ENCODE measurements around the gene MED13L. TPM values are rescaled to one million over a fixed set of nuclear protein-coding genes. Genes with fewer than 3 reads are reported as not detected.

MED13L gene
- total RNA-seq, 1 experiment from 2014 or later = 94.1 TPM

GRCh38 chr12:115960868-115961802, 316.4 kb downstream of the MED13L start:
- Histone ChIP-seq H3K4me1 (ENCODE audit: insufficient read depth, low read length, poor library complexity, severe bottlenecking) (no peaks in the 10 kb centered on the region), H3K9me3 (ENCODE audit: low read depth, low read length, poor library complexity, severe bottlenecking) (no peaks in the 10 kb centered on the region), H3K27me3 (replicated peaks; ENCODE audit: insufficient read depth, low read depth, low read length, poor library complexity) (no peaks in the 10 kb centered on the region), H3K4me3 (ENCODE audit: low read depth, low read length, poor library complexity, severe bottlenecking) (no peak overlapping the region), H3K36me3 (ENCODE audit: insufficient read depth, low read length, poor library complexity, severe bottlenecking) (peaks cover 57% of the 10 kb centered on the region), H3K27ac (ENCODE audit: low read depth, low read length, poor library complexity, severe bottlenecking) (no peak overlapping the region)
- no peak for TF ChIP-seq EZH2 (IDR thresholded peaks at IDR 0.05; ENCODE audit: borderline replicate concordance, low read depth, low read length, poor library complexity, severe bottlenecking)
- ChIA-PET POLR2A (ENCODE audit: low non-redundant PET) (no interaction called here), CTCF (no interaction called here)
- no TSS peak for BruUV-seq (replicated peaks)
- intact Hi-C loops (cut with micrococcal nuclease; ENCODE audit: unreplicated experiment) = no loop called here
- DNase-seq (ENCODE audit: low spot score) = no peak

- intact Hi-C loops (cut with micrococcal nuclease; ENCODE audit: unreplicated experiment) = no loop called here
- Histone ChIP-seq H3K4me3 (ENCODE audit: low read depth, low read length, poor library complexity, severe bottlenecking) (no peak overlapping the region), H3K9me3 (ENCODE audit: low read depth, low read length, poor library complexity, severe bottlenecking) (no peaks in the 10 kb centered on the region), H3K27ac (ENCODE audit: low read depth, low read length, poor library complexity, severe bottlenecking) (no peak overlapping the region), H3K36me3 (ENCODE audit: insufficient read depth, low read length, poor library complexity, severe bottlenecking) (peaks cover 35% of the 10 kb centered on the region), H3K27me3 (replicated peaks; ENCODE audit: insufficient read depth, low read depth, low read length, poor library complexity) (no peaks in the 10 kb centered on the region), H3K4me1 (ENCODE audit: insufficient read depth, low read length, poor library complexity, severe bottlenecking) (peaks cover 4% of the 10 kb centered on the region)
- ChIA-PET POLR2A (ENCODE audit: low non-redundant PET) (no interaction called here), CTCF (no interaction called here)
- BruUV-seq (replicated peaks) = no TSS peak
- no peak for TF ChIP-seq CTCF (conservative IDR thresholded peaks at IDR 0.05; ENCODE audit: low read depth, low read length)
- no peak for TF ChIP-seq EZH2 (IDR thresholded peaks at IDR 0.05; ENCODE audit: borderline replicate concordance, low read depth, low read length, poor library complexity, severe bottlenecking)
- DNase-seq (ENCODE audit: low spot score) = no peak
These were observed 319.7 kb downstream of the MED13L start for GRCh38 chr12:115957686-115958290.

GRCh38 chr12:115956659-115957058, 320.8 kb downstream of the MED13L start:
- Histone ChIP-seq H3K27me3 (replicated peaks; ENCODE audit: insufficient read depth, low read depth, low read length, poor library complexity) (no peaks in the 10 kb centered on the region), H3K27ac (ENCODE audit: low read depth, low read length, poor library complexity, severe bottlenecking) (no peak overlapping the region), H3K4me3 (ENCODE audit: low read depth, low read length, poor library complexity, severe bottlenecking) (no peak overlapping the region), H3K36me3 (ENCODE audit: insufficient read depth, low read length, poor library complexity, severe bottlenecking) (peaks cover 31% of the 10 kb centered on the region), H3K4me1 (ENCODE audit: insufficient read depth, low read length, poor library complexity, severe bottlenecking) (peaks cover 4% of the 10 kb centered on the region), H3K9me3 (ENCODE audit: low read depth, low read length, poor library complexity, severe bottlenecking) (no peaks in the 10 kb centered on the region)
- intact Hi-C loops (cut with micrococcal nuclease; ENCODE audit: unreplicated experiment) = no loop called here
- TF ChIP-seq EZH2 (IDR thresholded peaks at IDR 0.05; ENCODE audit: borderline replicate concordance, low read depth, low read length, poor library complexity, severe bottlenecking) = no peak
- DNase-seq (ENCODE audit: low spot score) = no peak
- ChIA-PET CTCF (no interaction called here), POLR2A (ENCODE audit: low non-redundant PET) (no interaction called here)
- BruUV-seq (replicated peaks) = no TSS peak

- Histone ChIP-seq H3K4me1 (ENCODE audit: insufficient read depth, low read length, poor library complexity, severe bottlenecking) (peaks cover 4% of the 10 kb centered on the region), H3K27ac (ENCODE audit: low read depth, low read length, poor library complexity, severe bottlenecking) (no peak overlapping the region), H3K9me3 (ENCODE audit: low read depth, low read length, poor library complexity, severe bottlenecking) (no peaks in the 10 kb centered on the region), H3K36me3 (ENCODE audit: insufficient read depth, low read length, poor library complexity, severe bottlenecking) (peaks cover 28% of the 10 kb centered on the region), H3K4me3 (ENCODE audit: low read depth, low read length, poor library complexity, severe bottlenecking) (no peak overlapping the region), H3K27me3 (replicated peaks; ENCODE audit: insufficient read depth, low read depth, low read length, poor library complexity) (no peaks in the 10 kb centered on the region)
- DNase-seq (ENCODE audit: low spot score) = no peak
- POLR2A ChIA-PET (ENCODE audit: low non-redundant PET) = no interaction called here
- intact Hi-C loops (cut with micrococcal nuclease; ENCODE audit: unreplicated experiment) = no loop called here
- no TSS peak for BruUV-seq (replicated peaks)
- CTCF ChIA-PET = no interaction called here
- TF ChIP-seq EZH2 (IDR thresholded peaks at IDR 0.05; ENCODE audit: borderline replicate concordance, low read depth, low read length, poor library complexity, severe bottlenecking) (no peak), CTCF (conservative IDR thresholded peaks at IDR 0.05; ENCODE audit: low read depth, low read length) (no peak)
These were observed 321.3 kb downstream of the MED13L start for GRCh38 chr12:115956236-115956635.

Data from A673 (cell line).